Fibroblast of the aortic adventitia (primary cell): ENCODE data around the gene ICOS. TPM values are rescaled to one million over a fixed set of nuclear protein-coding genes. Genes with fewer than 3 reads are reported as not detected.
"Not testable (repeated sequence)": the region's sequence is repeated elsewhere in the genome, so short reads cannot be mapped to it uniquely, and the experiment has no call there.

Experiments used
- DNase-seq: peaks from one replicate; pipeline ENCODE4 v3.0.0-alpha.2; 2010; ENCODE audit warnings: low read depth
- H3K4me3 ChIP-seq: 2 replicates; pipeline ENCODE4 v1.5.1; 2011; ENCODE audit warnings: low read depth, mild to moderate bottlenecking, control low read depth, low read length, moderate library complexity
- CTCF ChIP-seq: IDR thresholded peaks from 2 replicates; pipeline ENCODE4 v1.5.1; 2011; ENCODE audit warnings: mild to moderate bottlenecking, low read length, control low read depth, inconsistent platforms; ENCODE audit not compliant: insufficient read depth
- total RNA-seq: library from RNA; depleted of rRNA; stranded (reverse); fragments of >200 nt; gene quantifications from 2 replicates; pipeline ENCODE4 v1.2.3, GENCODE V29; 2012; ENCODE audit warnings: low replicate concordance

ICOS gene
- total RNA-seq, 1 donor, result not detected

GRCh38 chr2:203928849-203929248, 7.7 kb upstream of the ICOS start:
- TF ChIP-seq CTCF, result peak; percentile 50
- DNase-seq, result peak; percentile 32
- no peak overlapping the region for H3K4me3 ChIP-seq

GRCh38 chr2:203931262-203931661, 5.3 kb upstream of the ICOS start:
- DNase-seq, H3K4me3 ChIP-seq: not testable (repeated sequence)

DNA sequence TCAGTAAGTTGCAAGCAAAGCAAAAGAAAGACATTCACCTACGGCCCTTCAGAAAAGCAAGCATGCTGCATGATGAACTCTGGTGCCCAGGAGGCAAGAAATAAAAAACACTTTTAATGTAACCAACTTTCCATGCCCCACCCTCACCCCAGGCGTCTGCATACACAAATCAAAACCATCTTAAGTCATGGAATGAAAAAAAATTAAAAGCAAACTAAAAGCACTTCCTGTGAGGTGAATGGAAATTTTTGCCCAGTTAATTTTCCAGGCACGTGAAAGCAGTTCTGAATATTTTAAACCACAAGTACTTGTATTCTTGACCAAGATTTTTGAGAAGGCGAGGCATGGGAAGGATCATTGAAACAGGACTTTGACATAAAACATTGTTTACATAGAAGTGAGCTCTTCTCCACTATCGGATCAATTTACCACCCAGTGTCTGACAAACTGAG, 2.5 kb upstream of the ICOS start:
- no peak for DNase-seq
- H3K4me3 ChIP-seq, result no peak overlapping the region
- TF ChIP-seq CTCF, result no peak

- DNase-seq, result no peak
- TF ChIP-seq CTCF, result no peak
- no peak overlapping the region for H3K4me3 ChIP-seq
These were observed 1.7 kb upstream of the ICOS start for GRCh38 chr2:203934711-203935438.

DNA sequence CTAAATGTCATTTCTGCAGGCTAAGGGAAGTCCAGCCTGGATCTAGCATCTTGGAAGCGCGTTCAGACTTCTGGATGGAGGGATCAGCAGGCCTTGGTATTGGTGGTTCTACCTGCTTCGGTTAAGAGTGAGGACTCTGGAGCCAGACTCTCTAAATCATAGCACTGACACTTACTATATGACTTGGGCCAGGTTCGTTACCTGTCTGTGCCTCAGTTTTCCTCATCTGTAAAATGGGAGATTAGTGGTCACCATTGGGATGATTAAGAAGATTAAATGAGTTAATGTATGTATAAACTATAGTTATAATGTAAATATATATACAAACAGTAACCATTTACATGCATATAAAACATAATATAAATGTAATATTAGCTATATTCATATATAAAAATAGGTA, 995 bp upstream of the ICOS start:
- no peak for DNase-seq
- H3K4me3 ChIP-seq, result no peak overlapping the region
- TF ChIP-seq CTCF, result no peak

GRCh38 chr2:203936949-203937348, 386 bp downstream of the ICOS start:
- no peak for TF ChIP-seq CTCF
- no peak for DNase-seq
- no peak overlapping the region for H3K4me3 ChIP-seq

- no peak for DNase-seq
- H3K4me3 ChIP-seq, result no peak overlapping the region
- no peak for TF ChIP-seq CTCF
These were observed 1.2 kb downstream of the ICOS start for GRCh38 chr2:203937788-203938187.
